CD4-positive, alpha-beta T cell (primary cell): Measurements from ENCODE around the gene KDELR3. TPM values are rescaled to one million over a fixed set of nuclear protein-coding genes. Genes with fewer than 3 reads are reported as not detected.

Source experiments
- ATAC-seq: fragments of 200-7000 bp; cut with Tn5 transposase; one replicate; pipeline ENCODE4 v1.10.0; 2022; ENCODE audit warnings: mild to moderate bottlenecking; ENCODE audit not compliant: poor library complexity
- CTCF ChIA-PET: fragments of 350-600 bp; sonication (Branson Sonifier 250); formaldehyde crosslinking; loops from one replicate; lab custom pipeline; 2021; ENCODE audit warnings: antibody characterized with exemption, inconsistent platforms; lab: Charles Lee
- POLR2A ChIA-PET: fragments of 350-600 bp; sonication (Branson Sonifier 250); formaldehyde crosslinking; loops from one replicate; lab custom pipeline; 2021; ENCODE audit warnings: antibody characterized with exemption, inconsistent platforms; lab: Charles Lee
- DNase-seq, 14 experiments: peaks; one replicate each; pipeline ENCODE4 v3.0.0-alpha.2; 2013 to 2020; ENCODE audit warnings: mixed read lengths in 2 of 14
- H3K27ac ChIP-seq, 2 donors: one replicate each; pipeline versions ENCODE4 v1.5.1 to v1.7.0; 2013; ENCODE audit warnings: low read length in 2 of 2, low read depth in 1 of 2, mild to moderate bottlenecking in 1 of 2
- H3K27me3 ChIP-seq, 2 experiments: 1 replicate in 1 of 2; 2 replicates in 1 of 2; pipeline versions ENCODE4 v1.6.1 to v1.7.0; 2013; ENCODE audit warnings: low read length in 2 of 2, control low read depth in 1 of 2, mild to moderate bottlenecking in 1 of 2, moderate library complexity in 1 of 2; ENCODE audit not compliant: insufficient read depth in 2 of 2, control insufficient read depth in 1 of 2
- H3K36me3 ChIP-seq: one replicate; pipeline ENCODE4 v1.6.1; 2013; ENCODE audit warnings: low read length, control low read depth; ENCODE audit not compliant: insufficient read depth
- H3K4me1 ChIP-seq: one replicate; pipeline ENCODE4 v1.6.1; 2013; ENCODE audit warnings: low read length, control low read depth; ENCODE audit not compliant: insufficient read depth
- H3K4me3 ChIP-seq: one replicate; pipeline ENCODE4 v1.5.1; 2013; ENCODE audit warnings: mild to moderate bottlenecking, low read length, moderate library complexity
- H3K9me3 ChIP-seq, 2 experiments: 1 replicate in 1 of 2; 2 replicates in 1 of 2; pipeline versions ENCODE4 v1.6.1 to v1.7.0; 2013; ENCODE audit warnings: low read length in 2 of 2, mild to moderate bottlenecking in 2 of 2, control low read depth in 1 of 2, moderate library complexity in 1 of 2; ENCODE audit not compliant: control insufficient read depth in 1 of 2, insufficient read depth in 1 of 2
- H3K27ac Mint-ChIP-seq: one replicate; pipeline ENCODE4 v1.8.0; 2020; ENCODE audit warnings: mixed read lengths
- H3K27me3 Mint-ChIP-seq: one replicate; pipeline ENCODE4 v1.8.0; 2021; ENCODE audit warnings: mixed read lengths
- H3K36me3 Mint-ChIP-seq: one replicate; pipeline ENCODE4 v1.8.0; 2021; ENCODE audit warnings: low read depth, mixed read lengths
- H3K4me1 Mint-ChIP-seq: one replicate; pipeline ENCODE4 v1.8.0; 2021; ENCODE audit warnings: low read depth, mixed read lengths
- H3K4me3 Mint-ChIP-seq: one replicate; pipeline ENCODE4 v1.8.0; 2020; ENCODE audit warnings: mild to moderate bottlenecking, mixed read lengths
- H3K9me3 Mint-ChIP-seq: one replicate; pipeline ENCODE4 v1.8.0; 2020; ENCODE audit warnings: mixed read lengths
- CTCF ChIP-seq: fragments of 200-600 bp; IDR thresholded peaks from one replicate; pipeline ENCODE4 v1.8.0; 2022; ENCODE audit warnings: antibody characterized with exemption, mild to moderate bottlenecking
- intact Hi-C, 2 experiments: fragments of 100-400 bp; cut with DNase I in 1 of 2; cut with micrococcal nuclease in 1 of 2; formaldehyde crosslinking; loops; one replicate each; pipeline versions ENCODE4 v1.15.1 to v1.9.0; 2023 to 2025; cut with DNase I, micrococcal nuclease
- total RNA-seq, 174 experiments: library from RNA in 2 of 174; stranded (reverse) in 2 of 174; gene quantifications; one replicate each; pipeline ENCODE4 v1.2.3 and lab custom pipeline; 2021 to 2026

Gene KDELR3
- total RNA-seq, 2 experiments from 2014 or later = not detected

- Histone ChIP-seq H3K27ac (no peak overlapping the region), H3K4me1 (no peaks in the 10 kb centered on the region), H3K36me3 (no peaks in the 10 kb centered on the region), H3K4me3 (no peak overlapping the region), H3K9me3 (no peaks in the 10 kb centered on the region), H3K27me3 (no peaks in the 10 kb centered on the region)
- H3K27me3 Mint-ChIP-seq = peaks cover 4% of the 10 kb centered on the region
- no peak overlapping the region for H3K27ac Mint-ChIP-seq
- no peak for DNase-seq
- TF ChIP-seq CTCF = no peak
- no peak for ATAC-seq
- CTCF ChIA-PET = no interaction called here
- no peaks in the 10 kb centered on the region for H3K9me3 Mint-ChIP-seq
- H3K4me1 Mint-ChIP-seq = no peaks in the 10 kb centered on the region
- H3K4me3 Mint-ChIP-seq = no peak overlapping the region
- intact Hi-C loops = no loop called here
- H3K36me3 Mint-ChIP-seq = no peaks in the 10 kb centered on the region
- POLR2A ChIA-PET = interaction anchor here (0.8 to 1.5 kb wide), 4 partner anchors 8 to 210 kb away, joined by 3 to 4 read pairs (median 4); no protein-coding TSS in a partner anchor
Observed at GRCh38 chr22:38523029-38523428, 55.1 kb downstream of the KDELR3 start.

- Mint-ChIP-seq H3K4me3 (no peak overlapping the region), H3K4me1 (no peaks in the 10 kb centered on the region), H3K27ac (no peak overlapping the region), H3K27me3 (peaks cover 4% of the 10 kb centered on the region), H3K9me3 (no peaks in the 10 kb centered on the region), H3K36me3 (no peaks in the 10 kb centered on the region)
- H3K9me3 ChIP-seq = no peaks in the 10 kb centered on the region
- DNase-seq (no peak), ATAC-seq (no peak)
- H3K4me3 ChIP-seq = no peak overlapping the region
- H3K4me1 ChIP-seq = no peaks in the 10 kb centered on the region
- H3K36me3 ChIP-seq = no peaks in the 10 kb centered on the region
- no peak overlapping the region for H3K27ac ChIP-seq
- TF ChIP-seq CTCF = no peak
- intact Hi-C loops = no loop called here
- POLR2A ChIA-PET = interaction anchor here (0.9 to 1.5 kb wide), 3 partner anchors 8 to 209 kb away, joined by 3 to 4 read pairs (median 4); no protein-coding TSS in a partner anchor
- no peaks in the 10 kb centered on the region for H3K27me3 ChIP-seq
- CTCF ChIA-PET = no interaction called here
Observed at GRCh38 chr22:38523479-38523878, 55.6 kb downstream of the KDELR3 start.

GRCh38 chr22:38524429-38524828 lies 56.5 kb downstream of the KDELR3 start:
- CTCF ChIA-PET = no interaction called here
- H3K4me3 ChIP-seq = no peak overlapping the region
- H3K4me3 Mint-ChIP-seq = no peak overlapping the region
- H3K27ac ChIP-seq = no peak overlapping the region
- no peaks in the 10 kb centered on the region for H3K9me3 ChIP-seq
- no peak for ATAC-seq
- H3K36me3 Mint-ChIP-seq = no peaks in the 10 kb centered on the region
- H3K27me3 Mint-ChIP-seq = peaks cover 4% of the 10 kb centered on the region
- H3K27ac Mint-ChIP-seq = no peak overlapping the region
- H3K36me3 ChIP-seq = no peaks in the 10 kb centered on the region
- no peaks in the 10 kb centered on the region for H3K4me1 ChIP-seq
- peaks cover 2% of the 10 kb centered on the region for H3K4me1 Mint-ChIP-seq
- no peak for TF ChIP-seq CTCF
- intact Hi-C loops = no loop called here
- POLR2A ChIA-PET = no interaction called here
- H3K27me3 ChIP-seq = no peaks in the 10 kb centered on the region
- H3K9me3 Mint-ChIP-seq = no peaks in the 10 kb centered on the region
- DNase-seq = no peak
